Measurements from ENCODE around the gene YAF2.
A peak's percentile ranks its signal among the peaks of the same experiment; 100 is the strongest.

The YAF2 gene

GRCh38 chr12:42238240-42239140 is at the start of gene YAF2:
YAF2 (minus strand) TSS chr12:42238248; CDS start chr12:42238180, 68 bp downstream.
- peak within 1 kb of the TSS; percentile 81 for H3K4me3 ChIP-seq (ENCODE audit: control insufficient read depth, low read depth, low read length)
- DNase-seq (ENCODE audit: low read depth): peak; percentile 31
- no peak for TF ChIP-seq CTCF (IDR thresholded peaks at IDR 0.05; ENCODE audit: control insufficient read depth, insufficient read depth, low read depth, low read length, missing control alignments)

GRCh38 chr12:42286741-42287140 is 48.7 kb upstream of the YAF2 start:
- no peak for TF ChIP-seq CTCF (IDR thresholded peaks at IDR 0.05; ENCODE audit: control insufficient read depth, insufficient read depth, low read depth, low read length, missing control alignments)
- no peak for DNase-seq (ENCODE audit: low read depth)

GRCh38 chr12:42285431-42285830 is 47.4 kb upstream of the YAF2 start:
- no peak for TF ChIP-seq CTCF (IDR thresholded peaks at IDR 0.05; ENCODE audit: control insufficient read depth, insufficient read depth, low read depth, low read length, missing control alignments)
- H3K4me3 ChIP-seq (ENCODE audit: control insufficient read depth, low read depth, low read length): no peak overlapping the region
- no peak for DNase-seq (ENCODE audit: low read depth)

More at GRCh38 chr12:42286741-42287140, 48.7 kb upstream of the YAF2 start:
- H3K4me3 ChIP-seq (ENCODE audit: control insufficient read depth, low read depth, low read length): no peak overlapping the region

GRCh38 chr12:42284876-42285275 is 46.8 kb upstream of the YAF2 start:
- no peak for DNase-seq (ENCODE audit: low read depth)

GRCh38 chr12:42284157-42284556 is 46.1 kb upstream of the YAF2 start:
- no peak for TF ChIP-seq CTCF (IDR thresholded peaks at IDR 0.05; ENCODE audit: control insufficient read depth, insufficient read depth, low read depth, low read length, missing control alignments)
- no peak for DNase-seq (ENCODE audit: low read depth)
- H3K4me3 ChIP-seq (ENCODE audit: control insufficient read depth, low read depth, low read length): no peak overlapping the region

More at GRCh38 chr12:42284876-42285275, 46.8 kb upstream of the YAF2 start:
- no peak overlapping the region for H3K4me3 ChIP-seq (ENCODE audit: control insufficient read depth, low read depth, low read length)
- TF ChIP-seq CTCF (IDR thresholded peaks at IDR 0.05; ENCODE audit: control insufficient read depth, insufficient read depth, low read depth, low read length, missing control alignments): no peak

- no peak for TF ChIP-seq CTCF (IDR thresholded peaks at IDR 0.05; ENCODE audit: control insufficient read depth, insufficient read depth, low read depth, low read length, missing control alignments)
- no peak overlapping the region for H3K4me3 ChIP-seq (ENCODE audit: control insufficient read depth, low read depth, low read length)
- DNase-seq (ENCODE audit: low read depth): no peak
Measured at GRCh38 chr12:42283739-42284138, 45.7 kb upstream of the YAF2 start.
